Measurements from ENCODE around the gene DUSP9. TPM values are rescaled to one million over a fixed set of nuclear protein-coding genes. Genes with fewer than 3 reads are reported as not detected.
A peak's percentile ranks its signal among the peaks of the same experiment; 100 is the strongest.

Gene DUSP9
- total RNA-seq, 2 donors from 2014 or later, result not detected

- no peaks in the 10 kb centered on the region for H3K27me3 ChIP-seq
- no peak for DNase-seq
Observed at GRCh38 chrX:153633048-153633447, 14.0 kb upstream of the DUSP9 start.

GRCh38 chrX:153633607-153634180 lies 13.3 kb upstream of the DUSP9 start:
- no peaks in the 10 kb centered on the region for H3K9me3 ChIP-seq
- no peak overlapping the region for H3K4me3 ChIP-seq
- no peaks in the 10 kb centered on the region for H3K36me3 ChIP-seq (replicated peaks in 1 of 2; ENCODE audit: insufficient read depth in 1 of 2, low read depth in 2 of 2)
- intact Hi-C loops (cut with DNase I), result no loop called here
- H3K4me1 ChIP-seq, result peaks cover 4% of the 10 kb centered on the region
- H3K27ac ChIP-seq, result no peak overlapping the region
- no peak for DNase-seq
- WGBS, 2 donors, result 73% methylated on average over 15 of the region's 15 CpGs; no CpG with 5 or more reads in 1 of the 2 donors
- ATAC-seq, result no peak
- no peaks in the 10 kb centered on the region for H3K27me3 ChIP-seq
- TF ChIP-seq POLR2A (IDR thresholded peaks at IDR 0.05), result no peak
- TF ChIP-seq, protein P1, sequence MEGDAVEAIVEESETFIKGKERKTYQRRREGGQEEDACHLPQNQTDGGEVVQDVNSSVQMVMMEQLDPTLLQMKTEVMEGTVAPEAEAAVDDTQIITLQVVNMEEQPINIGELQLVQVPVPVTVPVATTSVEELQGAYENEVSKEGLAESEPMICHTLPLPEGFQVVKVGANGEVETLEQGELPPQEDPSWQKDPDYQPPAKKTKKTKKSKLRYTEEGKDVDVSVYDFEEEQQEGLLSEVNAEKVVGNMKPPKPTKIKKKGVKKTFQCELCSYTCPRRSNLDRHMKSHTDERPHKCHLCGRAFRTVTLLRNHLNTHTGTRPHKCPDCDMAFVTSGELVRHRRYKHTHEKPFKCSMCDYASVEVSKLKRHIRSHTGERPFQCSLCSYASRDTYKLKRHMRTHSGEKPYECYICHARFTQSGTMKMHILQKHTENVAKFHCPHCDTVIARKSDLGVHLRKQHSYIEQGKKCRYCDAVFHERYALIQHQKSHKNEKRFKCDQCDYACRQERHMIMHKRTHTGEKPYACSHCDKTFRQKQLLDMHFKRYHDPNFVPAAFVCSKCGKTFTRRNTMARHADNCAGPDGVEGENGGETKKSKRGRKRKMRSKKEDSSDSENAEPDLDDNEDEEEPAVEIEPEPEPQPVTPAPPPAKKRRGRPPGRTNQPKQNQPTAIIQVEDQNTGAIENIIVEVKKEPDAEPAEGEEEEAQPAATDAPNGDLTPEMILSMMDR (IDR thresholded peaks at IDR 0.05), result no peak

More at GRCh38 chrX:153633048-153633447, 14.0 kb upstream of the DUSP9 start:
- TF ChIP-seq, protein P1 (IDR thresholded peaks at IDR 0.05), result no peak
- TF ChIP-seq POLR2A (IDR thresholded peaks at IDR 0.05), result no peak
- peaks cover 4% of the 10 kb centered on the region for H3K4me1 ChIP-seq
- H3K36me3 ChIP-seq (replicated peaks in 1 of 2; ENCODE audit: insufficient read depth in 1 of 2, low read depth in 2 of 2), result no peaks in the 10 kb centered on the region
- no peaks in the 10 kb centered on the region for H3K9me3 ChIP-seq
- intact Hi-C loops (cut with DNase I), result no loop called here
- no peak for ATAC-seq
- 89 to 100% methylated on average over 2 to 9 of the region's 14 CpGs for WGBS, 2 donors
- H3K4me3 ChIP-seq, result no peak overlapping the region
- H3K27ac ChIP-seq, result no peak overlapping the region

DNA sequence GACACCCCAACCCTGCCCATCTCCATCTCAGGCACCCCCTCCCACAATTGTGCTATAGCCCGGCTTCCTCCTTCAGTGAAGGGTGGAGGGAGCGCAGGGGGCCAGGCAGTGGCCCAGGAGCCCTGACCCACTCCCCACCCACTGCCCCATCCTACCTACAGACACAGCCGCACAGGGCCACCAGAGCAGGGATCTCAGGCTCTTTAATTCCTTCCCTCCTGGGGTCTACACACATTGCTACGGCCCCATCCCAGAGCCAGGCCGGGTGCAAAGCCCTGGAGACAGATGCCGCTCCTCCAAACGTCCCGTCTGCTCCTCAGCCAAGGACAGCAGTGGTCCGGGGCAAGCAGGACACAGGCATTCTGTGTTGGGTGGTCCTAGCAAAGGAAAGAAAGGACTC lies 12.8 kb upstream of the DUSP9 start:
- Histone ChIP-seq H3K4me1 (peaks cover 4% of the 10 kb centered on the region), H3K27ac (no peak overlapping the region), H3K4me3 (no peak overlapping the region), H3K36me3 (replicated peaks in 1 of 2; ENCODE audit: insufficient read depth in 1 of 2, low read depth in 2 of 2) (no peaks in the 10 kb centered on the region), H3K27me3 (no peaks in the 10 kb centered on the region), H3K9me3 (no peaks in the 10 kb centered on the region)
- 81% methylated on average over 9 of the region's 9 CpGs; no CpG with 5 or more reads in 1 of the 2 donors for WGBS, 2 donors
- TF ChIP-seq, protein P1 (IDR thresholded peaks at IDR 0.05), result no peak
- TF ChIP-seq POLR2A (IDR thresholded peaks at IDR 0.05), result no peak
- intact Hi-C loops (cut with DNase I), result no loop called here
- no peak for DNase-seq
- no peak for ATAC-seq

- Histone ChIP-seq H3K9me3 (no peaks in the 10 kb centered on the region), H3K36me3 (replicated peaks in 1 of 2; ENCODE audit: insufficient read depth in 1 of 2, low read depth in 2 of 2) (no peaks in the 10 kb centered on the region), H3K27me3 (no peaks in the 10 kb centered on the region), H3K27ac (no peak overlapping the region), H3K4me1 (peaks cover 4% of the 10 kb centered on the region), H3K4me3 (no peak overlapping the region)
- ATAC-seq (no peak), DNase-seq (peak in 1 of 4 donors; percentile 32)
- TF ChIP-seq, protein P1 (IDR thresholded peaks at IDR 0.05), result no peak
- 36 to 42% methylated on average over 8 to 12 of the region's 15 CpGs for WGBS, 2 donors
- intact Hi-C loops (cut with DNase I), result no loop called here
Observed at GRCh38 chrX:153634832-153635231, 12.2 kb upstream of the DUSP9 start.

DNA sequence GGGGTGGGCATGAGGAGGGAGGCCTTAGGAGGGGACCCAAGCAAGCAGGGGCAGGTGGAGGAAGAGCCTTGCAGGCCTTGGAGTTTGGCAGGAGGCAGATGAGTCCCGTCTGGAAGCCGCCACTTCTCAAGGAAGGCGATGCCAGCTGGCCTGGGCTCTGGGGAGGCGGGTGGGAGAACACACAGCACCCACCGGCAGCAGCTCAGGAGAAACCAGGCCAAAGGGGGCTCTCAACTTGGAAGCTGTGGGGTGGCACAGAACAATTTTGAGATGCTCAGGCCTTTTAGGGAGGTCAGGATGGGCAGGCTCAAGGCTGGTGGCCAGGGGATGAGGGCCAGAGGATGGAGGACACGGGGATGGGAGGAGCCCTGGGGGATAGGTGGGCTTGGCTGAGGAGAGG lies 11.6 kb upstream of the DUSP9 start:
- Histone ChIP-seq H3K36me3 (replicated peaks in 1 of 2; ENCODE audit: insufficient read depth in 1 of 2, low read depth in 2 of 2) (no peaks in the 10 kb centered on the region), H3K27ac (no peak overlapping the region), H3K9me3 (no peaks in the 10 kb centered on the region), H3K27me3 (no peaks in the 10 kb centered on the region), H3K4me1 (peaks cover 4% of the 10 kb centered on the region), H3K4me3 (no peak overlapping the region)
- intact Hi-C loops (cut with DNase I), result no loop called here
- no peak for DNase-seq
- WGBS, 2 donors, result 92 to 96% methylated on average over 3 to 5 of the region's 6 CpGs
- TF ChIP-seq, protein P1 (IDR thresholded peaks at IDR 0.05), result no peak
- no peak for TF ChIP-seq POLR2A (IDR thresholded peaks at IDR 0.05)
- ATAC-seq, result no peak

Measured in body of pancreas (tissue), 4 donors.